ENCODE measurements around the gene VAT1L.
"Not testable (repeated sequence)": the region's sequence is repeated elsewhere in the genome, so short reads cannot be mapped to it uniquely, and the experiment has no call there.

Gene VAT1L

GRCh38 chr16:77975942-77976341, 187.6 kb downstream of the VAT1L start:
- DNase-seq (ENCODE audit: insufficient read length, low spot score): no peak
- TF ChIP-seq POLR2A (IDR thresholded peaks at IDR 0.05; ENCODE audit: low read depth, low read length): no peak
- no peak for TF ChIP-seq PAX5 (IDR thresholded peaks at IDR 0.05; ENCODE audit: insufficient read depth, low read length, severe bottlenecking)
- no peak for TF ChIP-seq SPI1 (IDR thresholded peaks at IDR 0.05; ENCODE audit: low read depth, low read length)
- no peak for TF ChIP-seq POU2F2 (IDR thresholded peaks at IDR 0.05; ENCODE audit: low read depth, low read length)
- no peak for TF ChIP-seq POLR2AphosphoS5 (IDR thresholded peaks at IDR 0.05; ENCODE audit: low read depth, low read length)
- FAIRE-seq: no peak

GRCh38 chr16:77977339-77977738, 189.0 kb downstream of the VAT1L start:
- no peak for TF ChIP-seq POU2F2 (IDR thresholded peaks at IDR 0.05; ENCODE audit: low read depth, low read length)
- FAIRE-seq: no peak
- no peak for DNase-seq (ENCODE audit: insufficient read length, low spot score)

DNA sequence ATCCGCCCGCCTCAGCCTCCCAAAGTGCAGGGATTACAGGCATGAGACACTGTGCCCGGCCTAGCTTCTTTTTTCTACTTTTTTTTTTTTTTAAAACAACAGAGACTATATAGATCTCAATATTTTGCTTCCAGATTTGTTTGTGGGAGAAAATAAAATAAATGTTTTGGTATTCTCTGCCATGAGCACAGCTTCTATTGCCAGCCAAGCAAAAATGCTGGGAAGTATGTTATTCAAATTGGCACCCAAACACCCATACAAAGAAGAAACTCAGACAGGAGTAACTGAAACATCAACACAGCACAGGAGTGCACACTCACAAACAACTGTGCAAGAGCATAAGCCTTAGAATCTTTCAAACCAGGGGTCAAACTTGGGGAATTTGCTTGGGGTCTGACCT, 196.7 kb downstream of the VAT1L start:
- no peak for DNase-seq (ENCODE audit: insufficient read length, low spot score)
- FAIRE-seq: no peak
- TF ChIP-seq PAX5 (IDR thresholded peaks at IDR 0.05; ENCODE audit: insufficient read depth, low read length, severe bottlenecking) (no peak), POU2F2 (IDR thresholded peaks at IDR 0.05; ENCODE audit: low read depth, low read length) (no peak), SPI1 (IDR thresholded peaks at IDR 0.05; ENCODE audit: low read depth, low read length) (no peak), POLR2AphosphoS5 (IDR thresholded peaks at IDR 0.05; ENCODE audit: low read depth, low read length) (no peak), POLR2A (IDR thresholded peaks at IDR 0.05; ENCODE audit: low read depth, low read length) (no peak), TAF1 (IDR thresholded peaks at IDR 0.05; ENCODE audit: low read depth, low read length) (no peak)

GRCh38 chr16:77986011-77986740, 197.8 kb downstream of the VAT1L start:
- FAIRE-seq (no peak), DNase-seq (ENCODE audit: insufficient read length, low spot score) (no peak)
- TF ChIP-seq POLR2A (IDR thresholded peaks at IDR 0.05; ENCODE audit: low read depth, low read length) (no peak), POLR2AphosphoS5 (IDR thresholded peaks at IDR 0.05; ENCODE audit: low read depth, low read length) (no peak), TAF1 (IDR thresholded peaks at IDR 0.05; ENCODE audit: low read depth, low read length) (no peak), POU2F2 (IDR thresholded peaks at IDR 0.05; ENCODE audit: low read depth, low read length) (no peak), SPI1 (IDR thresholded peaks at IDR 0.05; ENCODE audit: low read depth, low read length) (no peak), PAX5 (IDR thresholded peaks at IDR 0.05; ENCODE audit: insufficient read depth, low read length, severe bottlenecking) (no peak)

GRCh38 chr16:77987810-77988209, 199.4 kb downstream of the VAT1L start:
- DNase-seq (ENCODE audit: insufficient read length, low spot score): no peak
- no peak for FAIRE-seq

DNA sequence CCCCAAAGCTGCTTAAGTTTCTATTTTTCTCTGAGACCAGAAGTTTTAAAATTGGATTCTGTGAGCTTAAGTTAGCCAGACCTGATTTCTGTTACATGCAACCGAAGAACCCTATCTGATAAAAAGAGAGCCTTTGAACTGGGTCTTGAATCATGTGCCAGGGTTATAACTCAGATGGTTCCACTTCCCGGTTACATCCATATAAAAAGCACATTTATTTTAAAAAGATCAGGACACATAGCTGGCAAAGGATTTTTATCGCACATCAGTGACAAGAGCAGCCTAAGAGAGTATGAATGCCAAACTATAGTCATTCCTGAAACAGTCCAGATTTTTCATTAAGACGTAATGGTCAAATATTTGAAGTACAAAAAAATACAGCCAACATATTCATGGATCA, 201.5 kb downstream of the VAT1L start:
- FAIRE-seq: no peak
- DNase-seq (ENCODE audit: insufficient read length, low spot score): no peak
- TF ChIP-seq POLR2AphosphoS5 (IDR thresholded peaks at IDR 0.05; ENCODE audit: low read depth, low read length) (no peak), POU2F2 (IDR thresholded peaks at IDR 0.05; ENCODE audit: low read depth, low read length) (no peak)

More at GRCh38 chr16:77987810-77988209, 199.4 kb downstream of the VAT1L start:
- no peak for TF ChIP-seq POU2F2 (IDR thresholded peaks at IDR 0.05; ENCODE audit: low read depth, low read length)
- TF ChIP-seq POLR2A (IDR thresholded peaks at IDR 0.05; ENCODE audit: low read depth, low read length): no peak
- TF ChIP-seq PAX5 (IDR thresholded peaks at IDR 0.05; ENCODE audit: insufficient read depth, low read length, severe bottlenecking): no peak
- TF ChIP-seq POLR2AphosphoS5 (IDR thresholded peaks at IDR 0.05; ENCODE audit: low read depth, low read length): no peak
- TF ChIP-seq SPI1 (IDR thresholded peaks at IDR 0.05; ENCODE audit: low read depth, low read length): no peak
- TF ChIP-seq TAF1 (IDR thresholded peaks at IDR 0.05; ENCODE audit: low read depth, low read length): no peak

- FAIRE-seq (no peak), DNase-seq (ENCODE audit: insufficient read length, low spot score) (no peak)
- TF ChIP-seq SPI1 (IDR thresholded peaks at IDR 0.05; ENCODE audit: low read depth, low read length) (no peak), TAF1 (IDR thresholded peaks at IDR 0.05; ENCODE audit: low read depth, low read length) (no peak), POLR2AphosphoS5 (IDR thresholded peaks at IDR 0.05; ENCODE audit: low read depth, low read length) (no peak), POLR2A (IDR thresholded peaks at IDR 0.05; ENCODE audit: low read depth, low read length) (no peak)
These were observed 203.3 kb downstream of the VAT1L start for GRCh38 chr16:77991701-77992100.

DNA sequence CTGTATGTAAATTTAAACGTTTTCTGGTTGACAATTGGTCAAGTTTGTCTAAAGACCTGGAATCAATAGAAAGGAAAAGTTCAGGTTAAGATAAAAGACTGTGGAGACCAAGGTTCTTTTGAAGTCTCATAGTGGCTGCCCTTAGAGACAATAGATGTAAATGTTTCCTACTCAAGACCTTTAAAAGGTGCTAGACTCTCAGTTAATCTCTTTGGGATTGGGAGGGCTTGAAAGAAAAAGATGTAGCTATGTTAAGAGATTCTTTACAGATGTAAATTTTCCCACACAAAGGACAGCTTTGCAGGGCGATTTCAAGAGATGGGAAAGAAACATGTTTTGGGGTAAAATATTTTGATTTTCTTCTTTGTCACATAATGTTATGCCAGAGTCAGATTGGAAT, 204.0 kb downstream of the VAT1L start:
- not testable (repeated sequence) for FAIRE-seq; DNase-seq (ENCODE audit: insufficient read length, low spot score)

GRCh38 chr16:77993111-77993985, 205.0 kb downstream of the VAT1L start:
- TF ChIP-seq POLR2A (IDR thresholded peaks at IDR 0.05; ENCODE audit: low read depth, low read length) (no peak), PAX5 (IDR thresholded peaks at IDR 0.05; ENCODE audit: insufficient read depth, low read length, severe bottlenecking) (no peak), POU2F2 (IDR thresholded peaks at IDR 0.05; ENCODE audit: low read depth, low read length) (no peak), SPI1 (IDR thresholded peaks at IDR 0.05; ENCODE audit: low read depth, low read length) (no peak), TAF1 (IDR thresholded peaks at IDR 0.05; ENCODE audit: low read depth, low read length) (no peak), POLR2AphosphoS5 (IDR thresholded peaks at IDR 0.05; ENCODE audit: low read depth, low read length) (no peak)
- DNase-seq (ENCODE audit: insufficient read length, low spot score): no peak
- FAIRE-seq: no peak

DNA sequence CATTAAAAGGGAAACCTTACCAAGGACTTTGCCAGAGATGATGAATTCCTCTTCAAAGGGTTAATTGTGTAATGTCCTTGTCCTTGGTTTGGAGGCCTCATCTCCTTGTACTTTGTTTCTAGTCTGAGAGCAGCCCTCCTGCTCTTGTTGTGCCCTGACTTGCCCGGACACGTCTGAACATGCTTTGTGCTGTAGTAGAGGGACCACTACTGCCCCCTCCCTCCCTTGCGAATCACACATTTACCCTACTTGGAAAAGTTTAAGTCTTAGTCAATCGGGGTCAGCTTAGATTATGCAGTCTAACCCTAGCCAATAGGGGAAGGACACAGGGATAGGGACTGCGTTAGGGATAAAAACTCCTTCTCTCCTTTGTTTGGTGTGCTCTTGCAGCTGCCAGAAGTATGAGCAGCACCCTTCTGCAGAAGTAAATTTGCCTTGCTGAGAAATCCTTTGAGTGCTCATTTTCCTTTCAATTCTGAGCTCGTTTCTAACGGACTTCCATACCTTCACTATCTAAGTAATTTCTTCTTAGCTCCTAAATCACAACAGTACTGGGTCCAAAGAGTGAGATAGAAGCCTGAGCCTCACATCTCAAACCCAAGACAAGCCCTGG, 207.6 kb downstream of the VAT1L start:
- FAIRE-seq (no peak), DNase-seq (ENCODE audit: insufficient read length, low spot score) (no peak)

More for the DNA sequence above, 207.6 kb downstream of the VAT1L start:
- TF ChIP-seq TAF1 (IDR thresholded peaks at IDR 0.05; ENCODE audit: low read depth, low read length): no peak
- TF ChIP-seq SPI1 (IDR thresholded peaks at IDR 0.05; ENCODE audit: low read depth, low read length): no peak
- TF ChIP-seq PAX5 (IDR thresholded peaks at IDR 0.05; ENCODE audit: insufficient read depth, low read length, severe bottlenecking): no peak
- TF ChIP-seq POLR2AphosphoS5 (IDR thresholded peaks at IDR 0.05; ENCODE audit: low read depth, low read length): no peak
- TF ChIP-seq POU2F2 (IDR thresholded peaks at IDR 0.05; ENCODE audit: low read depth, low read length): no peak
- no peak for TF ChIP-seq POLR2A (IDR thresholded peaks at IDR 0.05; ENCODE audit: low read depth, low read length)

Data from GM12891 (cell line).